HG03378 (cell line): ENCODE measurements around the gene ERGIC3.

ENCODE experiments used
- ATAC-seq: cut with Tn5 transposase; IDR thresholded peaks from one replicate; pipeline ENCODE4 v1.9.1; 2021; ENCODE audit warnings: mild to moderate bottlenecking, moderate library complexity; ENCODE audit not compliant: unreplicated experiment

ERGIC3 gene

DNA sequence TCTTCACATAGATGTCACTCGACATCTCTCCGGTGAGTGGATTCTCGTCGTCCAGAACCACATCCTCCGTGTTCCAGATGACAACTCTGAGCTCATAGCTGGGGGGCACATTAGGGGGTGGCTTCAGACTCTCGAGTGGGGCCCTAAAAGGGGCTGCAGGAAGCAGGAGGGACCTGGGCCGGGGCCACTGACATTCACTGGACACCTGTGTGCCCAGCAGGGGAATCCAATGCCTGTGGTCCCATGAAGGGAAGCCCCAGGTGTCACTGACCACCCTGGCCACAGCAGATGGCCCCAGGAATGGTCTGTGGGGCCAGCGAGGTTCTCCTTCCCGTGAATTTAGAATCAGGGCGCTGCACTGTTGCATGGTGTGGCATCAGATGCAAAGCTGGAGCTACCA lies 18.7 kb downstream of the ERGIC3 start:
- ATAC-seq = no peak

DNA sequence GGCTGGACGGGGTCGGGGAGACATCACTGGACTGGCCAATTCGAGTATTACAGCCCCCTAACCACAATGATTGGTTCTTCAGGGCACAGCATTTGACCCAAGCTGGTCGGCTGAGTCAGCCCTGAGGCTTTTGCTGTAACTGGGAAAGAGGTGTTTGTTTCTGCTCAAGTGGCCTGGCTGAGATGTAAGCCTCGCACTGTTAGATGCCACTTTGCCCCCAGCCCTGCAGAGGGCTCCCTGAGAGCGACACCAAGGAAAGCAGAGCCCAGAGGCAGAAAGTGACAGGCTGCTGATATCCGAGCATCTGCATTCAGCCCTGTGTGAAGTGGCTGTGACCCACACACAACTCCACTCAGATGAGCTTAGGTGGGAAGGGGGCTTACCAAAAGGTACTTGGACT lies 19.4 kb downstream of the ERGIC3 start:
- no peak for ATAC-seq

DNA sequence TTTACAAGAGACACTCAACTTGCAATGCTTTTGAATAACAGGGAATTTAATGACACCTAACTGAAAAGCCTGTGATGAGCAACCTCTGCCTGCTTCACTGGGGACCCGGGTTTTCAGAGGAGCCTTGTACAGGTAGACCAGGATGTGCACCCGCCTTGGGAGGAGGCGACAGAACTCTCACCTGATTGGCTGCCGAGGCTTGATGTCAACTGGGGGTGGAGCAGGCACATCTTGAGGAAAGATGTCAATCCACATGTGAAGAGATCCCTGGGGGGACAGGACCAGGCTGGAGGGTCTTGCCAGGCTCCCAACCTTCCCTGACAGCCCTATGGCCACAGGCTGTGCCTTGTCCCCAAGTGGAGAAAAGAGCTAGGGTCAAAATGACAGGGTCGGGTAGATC lies 19.8 kb downstream of the ERGIC3 start:
- no peak for ATAC-seq

DNA sequence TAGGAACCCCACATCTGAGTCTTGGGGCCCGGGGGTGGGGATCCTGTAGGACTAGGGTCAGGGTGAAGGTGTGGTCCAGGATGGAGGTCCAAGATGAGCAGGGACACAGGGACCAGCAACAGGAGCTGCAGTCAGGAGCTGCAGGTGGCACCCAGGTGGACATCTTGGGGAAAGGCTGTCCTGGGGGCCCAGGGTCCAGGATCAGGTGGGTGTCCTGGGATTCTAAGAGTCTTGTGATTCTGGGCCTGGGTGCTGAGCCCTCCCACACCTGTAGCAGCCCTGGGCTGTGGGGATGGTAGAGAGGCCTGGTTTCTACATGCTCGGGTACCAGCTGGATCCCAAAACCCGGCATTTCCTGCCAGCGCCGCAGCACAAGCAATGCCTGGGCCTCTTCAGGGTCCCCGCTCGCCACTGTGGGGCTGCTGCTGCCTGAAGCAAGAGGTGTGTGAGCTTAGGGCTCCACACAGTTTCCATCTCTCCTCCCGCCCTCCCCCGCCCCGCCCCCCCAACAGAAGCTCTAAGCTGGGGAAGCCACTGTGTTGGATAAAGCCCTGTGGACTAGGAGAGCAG lies 20.7 kb downstream of the ERGIC3 start:
- no peak for ATAC-seq

DNA sequence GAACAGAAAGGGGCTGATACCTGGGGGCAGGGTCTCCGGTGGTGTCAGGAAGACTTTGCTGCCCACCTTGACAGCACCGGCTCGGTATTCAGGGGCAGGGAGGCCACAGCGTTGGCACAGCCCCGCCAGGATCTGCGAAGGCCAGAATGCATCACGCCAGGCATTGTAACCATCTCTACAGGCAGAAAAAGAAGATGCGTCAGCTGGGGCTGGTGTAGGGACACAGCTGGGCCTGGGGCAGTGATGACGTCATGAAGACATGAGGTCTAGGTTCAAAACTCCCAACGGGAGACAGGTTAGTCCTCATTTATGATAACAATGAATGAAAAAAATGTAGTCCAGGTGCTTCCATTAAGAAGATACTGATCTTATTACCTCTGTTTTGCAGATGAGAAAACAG lies 22.0 kb downstream of the ERGIC3 start:
- ATAC-seq = no peak

DNA sequence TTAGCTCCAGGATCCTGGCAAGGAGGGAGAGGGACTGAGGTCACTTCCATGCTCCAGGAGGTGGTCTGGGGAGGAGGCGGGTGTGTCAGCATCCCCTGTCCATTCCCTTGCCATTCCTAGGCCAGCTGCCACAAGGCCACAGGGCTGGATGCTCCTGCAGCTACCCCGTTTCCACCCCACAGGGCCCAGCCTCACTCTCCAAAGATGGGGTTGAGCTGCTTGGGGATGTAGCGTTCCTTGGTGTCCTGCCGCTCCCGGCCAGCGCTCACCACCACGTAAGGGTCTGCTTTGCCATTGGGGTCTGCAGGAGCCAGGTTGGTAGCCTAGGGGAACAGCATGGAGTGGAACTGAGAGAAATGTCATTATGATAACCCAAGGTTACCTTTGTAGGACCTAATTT lies 23.0 kb downstream of the ERGIC3 start:
- ATAC-seq = no peak

DNA sequence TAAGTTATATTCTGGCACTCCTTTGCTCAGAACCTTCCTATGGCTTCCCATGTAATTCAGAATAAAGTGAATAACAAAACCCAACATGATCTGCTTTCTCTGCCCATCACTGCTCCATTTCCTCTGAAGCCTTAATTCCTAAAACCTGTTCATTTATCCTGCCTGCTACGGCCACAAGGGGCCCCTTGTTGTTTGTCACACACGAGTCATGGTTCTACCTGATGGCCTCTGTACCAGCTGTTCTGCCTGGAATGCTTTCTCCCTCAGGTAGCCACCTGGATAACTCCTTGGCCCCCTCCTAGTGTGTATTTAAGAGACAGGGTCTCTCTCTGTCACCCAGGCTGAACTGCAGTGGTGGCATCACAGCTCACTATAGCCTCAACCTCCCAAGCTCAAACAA lies 26.8 kb downstream of the ERGIC3 start:
- no peak for ATAC-seq

DNA sequence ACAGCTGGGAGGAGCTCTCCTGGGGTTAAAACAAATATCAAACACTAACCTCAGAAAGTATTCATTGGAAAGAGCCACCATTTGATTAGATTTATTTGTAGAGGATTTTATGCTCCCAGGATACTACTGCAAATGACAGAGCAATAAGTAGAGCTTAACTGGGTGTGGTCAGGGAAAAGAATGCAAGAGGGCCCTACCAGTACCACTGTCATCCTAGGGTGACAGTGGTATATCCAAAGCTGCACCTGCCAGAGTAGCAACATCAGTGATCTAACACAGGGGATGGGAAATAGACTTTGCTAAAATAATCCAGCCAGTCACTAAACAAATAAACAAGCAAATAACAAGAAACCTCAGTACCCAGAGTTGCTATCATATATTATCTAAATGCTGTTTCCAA lies 29.7 kb downstream of the ERGIC3 start:
- no peak for ATAC-seq

DNA sequence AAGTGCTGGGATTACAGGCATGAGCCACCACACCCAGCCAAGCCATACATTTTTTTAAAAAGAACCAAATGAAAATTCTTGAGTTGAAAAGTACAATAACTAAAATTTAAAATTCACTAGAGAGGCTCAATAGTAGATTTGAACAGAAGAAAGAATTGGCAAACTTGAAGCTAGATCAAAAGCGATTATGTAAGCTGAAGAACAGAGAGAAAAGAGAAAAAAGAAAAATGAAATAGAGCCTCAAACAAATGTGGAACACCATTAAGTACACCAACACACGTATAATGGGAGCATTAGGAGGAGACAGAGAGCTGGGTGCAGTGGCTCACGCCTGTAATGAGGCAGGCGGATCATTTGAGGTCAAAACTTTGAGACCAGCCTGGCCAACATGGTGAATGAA lies 31.0 kb downstream of the ERGIC3 start:
- ATAC-seq = no peak

DNA sequence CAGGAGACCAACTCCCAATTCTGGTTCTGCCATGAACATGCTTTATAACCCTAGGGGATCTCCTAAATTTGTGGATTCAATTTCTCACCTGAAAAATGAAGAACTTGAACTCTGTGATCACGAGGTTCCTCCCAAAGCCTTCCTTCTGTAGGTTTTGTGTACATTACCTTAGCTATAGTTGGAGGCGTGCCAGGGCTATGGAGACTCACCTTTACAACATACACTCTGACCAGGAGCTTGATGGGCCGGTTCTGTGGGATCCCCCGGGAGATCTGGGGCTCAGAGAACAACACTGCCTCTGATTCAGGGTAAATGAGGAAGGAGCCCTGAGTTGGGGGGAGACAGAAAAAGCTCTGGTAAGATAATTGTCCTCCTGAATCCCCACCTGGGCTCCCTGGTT lies 34.1 kb downstream of the ERGIC3 start:
- no peak for ATAC-seq

DNA sequence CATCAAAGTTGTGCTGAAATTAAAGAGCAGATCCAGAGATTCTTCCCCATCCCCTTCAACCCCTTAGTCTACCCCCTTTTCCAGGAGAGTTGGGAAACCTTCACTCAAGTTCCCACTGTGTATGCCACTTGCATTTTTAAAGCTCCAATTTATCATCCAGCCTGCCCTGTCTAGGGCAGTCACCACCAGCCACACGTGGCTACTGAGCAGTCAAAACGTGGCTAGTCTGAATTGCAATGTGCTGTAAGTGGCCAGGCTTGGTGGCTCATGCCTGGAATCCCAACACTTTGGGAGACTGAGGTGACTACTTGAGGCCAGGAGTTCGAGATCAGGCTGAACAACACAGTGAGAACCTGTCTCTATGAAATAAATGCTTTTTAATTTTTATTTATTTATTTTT lies 34.9 kb downstream of the ERGIC3 start:
- no peak for ATAC-seq

DNA sequence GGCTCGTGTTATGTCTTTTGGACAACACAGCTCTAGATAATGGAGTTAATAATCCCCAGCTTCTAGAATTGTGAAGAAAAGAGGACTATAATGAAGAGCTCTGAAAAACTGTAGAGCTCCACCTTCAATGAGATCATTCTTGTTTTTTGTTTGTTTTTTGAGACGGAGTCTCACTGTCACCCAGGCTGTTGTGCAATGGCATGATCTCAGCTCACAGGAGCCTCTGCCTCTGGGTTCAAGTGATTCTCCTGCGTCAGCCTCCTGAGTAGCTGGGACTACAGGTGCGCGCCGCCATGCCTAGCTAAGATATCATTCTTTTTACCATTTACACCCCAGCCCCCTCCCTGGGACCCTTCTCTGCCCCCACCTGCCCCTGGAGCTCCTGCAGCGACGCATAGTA lies 36.6 kb downstream of the ERGIC3 start:
- ATAC-seq = no peak

DNA sequence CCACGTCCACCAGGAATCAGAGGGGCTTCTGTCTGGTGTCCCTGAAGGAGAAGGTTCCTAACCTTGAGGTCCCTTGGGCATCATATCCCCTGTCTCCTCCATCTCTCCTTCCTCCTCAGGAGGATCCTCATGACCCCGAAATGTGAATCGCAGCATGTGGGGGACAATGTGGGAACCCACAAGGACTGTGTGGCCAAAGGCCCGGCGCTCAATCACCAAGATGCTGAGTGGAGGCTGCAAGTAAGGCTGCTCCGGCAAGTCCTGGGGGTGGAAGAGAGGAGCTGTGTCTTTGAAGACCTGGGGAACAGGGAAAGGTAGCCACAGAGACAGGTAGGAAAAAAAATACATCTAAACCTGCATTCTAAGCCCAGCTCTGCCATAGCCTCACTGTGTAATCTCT lies 37.3 kb downstream of the ERGIC3 start:
- ATAC-seq = no peak

DNA sequence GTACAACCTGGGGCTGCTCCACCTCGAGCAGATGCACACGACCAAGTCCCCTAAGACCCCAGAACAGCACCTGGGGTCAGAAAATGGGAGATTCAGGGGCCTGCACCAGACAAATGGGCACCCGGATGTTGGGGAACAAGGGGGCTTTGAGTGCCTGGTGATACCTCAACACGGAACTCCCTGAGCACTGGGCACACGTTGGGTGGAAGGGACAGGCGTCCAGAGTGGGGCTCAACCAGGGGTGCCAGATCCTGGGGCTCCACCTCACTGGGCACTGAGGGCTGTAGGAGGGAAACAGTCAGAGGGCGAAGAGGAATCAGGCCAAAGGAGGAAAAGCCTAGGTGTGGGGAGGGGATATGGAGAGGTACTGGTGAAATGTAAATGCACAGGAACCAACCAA lies 40.3 kb downstream of the ERGIC3 start:
- ATAC-seq = no peak

DNA sequence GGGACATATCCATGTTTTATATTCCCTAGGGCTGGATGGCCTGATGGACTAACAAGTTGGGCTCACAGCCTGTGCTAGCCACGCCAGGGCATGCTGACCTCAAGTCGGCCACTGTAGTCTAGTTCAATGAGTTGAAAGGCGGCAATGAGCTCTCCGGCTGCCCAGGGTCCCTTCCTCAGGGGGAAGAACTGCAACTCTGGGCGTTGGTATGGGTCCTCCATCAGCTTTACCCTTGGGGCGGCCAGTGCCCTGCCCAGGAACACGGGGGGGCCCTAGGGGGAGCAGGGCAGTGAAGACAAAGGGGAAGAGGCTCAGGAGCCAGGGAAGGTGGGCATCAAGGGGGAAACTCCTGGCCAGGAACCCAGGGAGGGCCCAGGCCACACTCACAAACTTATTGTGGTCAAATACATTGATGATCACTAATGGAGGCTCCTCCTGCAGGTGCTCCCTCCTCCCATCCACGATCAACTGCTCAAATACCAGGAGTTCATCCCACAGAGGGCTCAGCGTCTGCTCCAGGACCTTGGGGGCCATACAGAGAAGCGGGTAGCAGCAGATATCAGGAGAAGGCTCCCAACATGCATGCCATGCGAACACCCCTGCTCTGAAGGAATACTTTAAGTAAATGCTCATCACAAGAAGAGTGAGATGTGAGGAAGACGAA lies 41.0 kb downstream of the ERGIC3 start:
- ATAC-seq = no peak

DNA sequence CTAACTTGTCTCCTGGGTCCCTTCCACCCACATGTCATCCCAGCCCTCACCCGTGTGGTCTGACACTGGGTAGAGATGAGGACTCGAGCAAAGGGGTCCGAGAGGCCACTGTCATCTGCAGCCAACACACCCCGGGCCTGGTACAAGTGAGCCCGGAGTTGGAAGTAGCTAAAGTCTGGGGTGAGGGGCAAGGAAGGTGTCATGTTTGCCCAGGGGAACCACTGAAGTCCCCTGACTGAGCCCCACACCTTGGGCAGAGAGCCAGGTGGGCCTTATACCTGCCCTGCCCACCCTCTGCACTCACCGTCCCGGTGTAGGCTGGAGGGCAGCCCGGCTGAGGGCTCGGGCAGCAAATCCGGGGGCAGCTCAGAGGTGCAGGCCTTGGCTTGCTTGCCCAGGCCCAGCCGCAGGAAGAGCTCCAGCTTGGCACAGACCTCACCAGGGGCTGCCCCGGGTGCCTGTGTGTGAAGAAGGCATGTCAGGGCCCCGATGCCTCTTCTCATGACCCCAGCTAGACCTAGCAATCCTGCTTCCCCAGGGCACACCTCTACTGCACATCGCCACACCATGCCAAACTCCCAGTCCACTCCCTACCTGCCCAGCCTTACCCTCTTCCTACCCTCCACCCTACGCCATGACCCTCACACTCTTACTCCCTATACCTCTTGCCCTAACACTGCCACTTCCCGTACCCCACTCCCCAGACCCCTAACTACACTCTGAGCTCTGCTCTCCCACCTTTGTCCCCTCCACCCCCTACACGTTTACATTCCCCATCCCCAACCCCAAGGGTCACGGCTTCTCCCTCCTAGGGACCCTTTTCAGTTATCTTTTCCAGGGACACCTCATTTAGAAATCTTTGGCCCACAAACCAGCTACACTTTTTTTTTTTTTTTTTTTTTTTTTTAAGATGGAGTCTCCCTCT lies 42.0 kb downstream of the ERGIC3 start:
- no peak for ATAC-seq

DNA sequence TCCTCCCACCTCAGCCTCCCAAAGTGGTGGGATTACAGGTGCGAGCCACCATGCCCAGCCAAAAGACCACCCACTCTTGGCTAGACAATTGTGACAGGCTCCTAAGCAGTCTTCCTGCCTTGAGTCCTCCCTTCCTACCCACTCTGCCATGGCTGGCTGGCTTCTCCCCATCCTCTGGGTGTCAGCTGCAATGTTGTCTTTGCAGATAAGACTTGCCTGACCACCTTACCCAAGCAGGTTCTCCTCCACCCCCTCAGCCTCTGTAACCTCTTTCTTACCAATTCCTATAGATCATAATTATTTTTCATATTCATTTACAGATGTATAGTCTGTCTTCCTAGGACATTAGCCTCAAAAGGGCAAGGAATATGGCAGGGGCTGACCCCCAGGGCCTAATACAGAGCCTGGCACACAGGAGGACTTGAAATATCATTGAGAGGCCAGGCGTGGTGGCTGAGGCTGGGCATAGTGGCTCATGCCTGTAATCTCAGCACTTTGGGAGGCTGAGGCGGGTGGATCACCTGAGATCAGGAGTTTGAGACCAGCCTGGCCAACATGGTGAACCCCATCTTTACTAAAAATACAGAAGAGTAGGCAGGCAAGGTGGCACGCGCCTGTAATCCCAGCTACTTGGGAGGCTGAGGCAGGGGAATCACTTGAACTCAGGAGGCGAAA lies 45.0 kb downstream of the ERGIC3 start:
- ATAC-seq = no peak

DNA sequence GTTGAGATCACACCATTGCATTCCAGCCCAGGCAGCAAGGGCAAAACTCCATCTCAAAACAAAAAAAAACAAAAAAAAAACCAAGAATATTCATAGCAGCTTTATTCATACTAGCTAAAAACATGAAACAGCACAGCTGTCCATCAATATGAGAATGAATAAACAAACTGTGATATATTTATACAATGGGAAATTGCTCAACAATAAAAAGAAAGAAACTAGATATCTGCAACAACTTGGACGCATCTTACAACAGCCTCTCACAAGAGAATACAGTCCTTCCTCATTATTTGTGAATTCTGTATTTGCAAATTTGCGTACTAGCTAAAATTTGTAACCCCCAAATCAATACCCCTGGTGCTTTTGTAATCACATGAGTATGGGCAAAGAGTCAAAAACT lies 45.6 kb downstream of the ERGIC3 start:
- ATAC-seq = no peak

DNA sequence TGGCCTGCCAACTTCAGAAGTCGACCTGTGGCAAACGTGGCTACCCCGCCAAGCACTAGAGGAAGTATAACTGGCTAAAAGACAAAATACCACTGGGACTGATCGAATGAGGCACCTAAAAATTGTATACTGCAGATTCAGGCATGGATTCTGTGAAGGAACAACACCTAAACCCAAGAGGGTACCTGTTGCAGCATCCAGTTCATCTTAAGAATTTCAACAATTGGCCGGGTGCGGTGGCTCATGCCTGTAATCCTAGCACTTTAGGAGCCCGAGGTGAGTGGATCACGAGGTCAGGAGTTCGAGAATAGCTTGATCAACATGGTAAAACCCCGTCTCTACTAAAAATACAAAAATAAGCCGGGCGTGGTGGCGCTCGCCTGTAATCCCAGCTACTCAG lies 46.5 kb downstream of the ERGIC3 start:
- no peak for ATAC-seq

DNA sequence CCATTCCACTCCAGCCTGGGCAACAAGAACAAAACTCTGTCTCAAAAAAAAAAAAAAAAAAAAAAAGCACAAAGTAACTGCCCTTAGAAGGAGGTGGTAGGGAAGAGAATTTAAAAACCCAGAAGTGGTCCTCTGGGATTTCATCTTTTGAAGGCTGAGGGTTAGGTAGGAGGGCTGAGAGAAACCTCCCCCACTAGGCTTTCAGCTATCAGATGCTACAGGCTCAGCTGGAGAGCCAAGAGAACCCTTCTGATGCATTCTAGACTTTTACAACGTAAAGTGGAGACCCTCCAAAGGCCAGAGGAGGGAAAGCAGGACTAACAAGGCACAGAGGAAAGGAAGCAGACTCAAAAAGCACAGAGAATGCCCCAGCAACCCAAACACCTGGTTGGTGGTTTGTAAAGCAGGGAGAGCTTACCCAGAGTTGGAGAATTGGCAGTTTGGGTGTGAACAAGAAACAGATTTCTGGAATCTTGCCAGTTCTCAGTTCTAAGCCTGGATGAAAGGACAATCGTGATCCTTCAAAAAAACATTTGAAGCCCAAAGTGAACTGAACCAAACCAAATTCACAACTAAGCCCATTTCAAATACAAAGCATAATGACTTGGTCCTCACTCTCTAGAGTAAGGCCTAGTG lies 50.6 kb downstream of the ERGIC3 start:
- no peak for ATAC-seq

DNA sequence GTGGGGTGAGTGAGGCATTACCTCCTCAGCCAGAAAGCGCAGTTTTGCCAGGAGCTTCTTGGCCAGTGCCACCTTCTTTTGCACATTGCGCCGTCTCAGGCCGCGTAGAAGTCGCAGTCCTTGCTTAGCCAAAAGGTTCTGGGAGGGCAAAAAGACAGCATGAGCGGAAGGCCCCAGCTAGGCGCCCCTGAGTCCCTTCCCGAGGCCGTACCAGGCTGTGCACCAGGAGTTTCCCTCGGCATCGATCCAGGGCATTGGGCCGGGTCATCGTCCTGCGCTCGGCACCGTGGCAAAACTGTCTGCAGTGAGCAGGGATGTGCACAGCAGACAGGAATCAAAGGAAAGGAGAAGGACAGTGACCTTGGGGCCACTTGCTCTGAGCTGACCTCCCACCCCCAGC lies 53.6 kb downstream of the ERGIC3 start:
- ATAC-seq = no peak
